H9 (cell line): ENCODE measurements around the gene JMJD8. TPM values are rescaled to one million over a fixed set of nuclear protein-coding genes. Genes with fewer than 3 reads are reported as not detected.

Experiments used
- DNase-seq: peaks from one replicate; pipeline ENCODE4 v3.0.0-alpha.2; 2017
- H2AFZ ChIP-seq: one replicate; pipeline ENCODE4 v1.6.1; 2013; ENCODE audit warnings: mild to moderate bottlenecking, low read length, control low read depth, moderate library complexity
- H2AK5ac ChIP-seq: 2 replicates; pipeline ENCODE4 v1.6.1; 2013; ENCODE audit warnings: low read length, control low read depth, mixed read lengths; ENCODE audit not compliant: insufficient read length
- H2BK120ac ChIP-seq: one replicate; pipeline ENCODE4 v1.6.1; 2013; ENCODE audit warnings: low read depth, mild to moderate bottlenecking, low read length, control low read depth, inconsistent platforms; ENCODE audit not compliant: poor library complexity, severe bottlenecking
- H2BK12ac ChIP-seq: 2 replicates; pipeline ENCODE4 v1.6.1; 2013; ENCODE audit warnings: low read length, control low read depth, mixed read lengths, low read depth; ENCODE audit not compliant: insufficient read length
- H2BK15ac ChIP-seq: 2 replicates; pipeline ENCODE4 v1.6.1; 2013; ENCODE audit warnings: low read depth, low read length, control low read depth
- H2BK20ac ChIP-seq: one replicate; pipeline ENCODE4 v1.6.1; 2013; ENCODE audit warnings: low read depth, mild to moderate bottlenecking, low read length, control low read depth, inconsistent platforms; ENCODE audit not compliant: poor library complexity, severe bottlenecking
- H2BK5ac ChIP-seq: 2 replicates; pipeline ENCODE4 v1.6.1; 2013; ENCODE audit warnings: low read length, control low read depth, mixed read lengths; ENCODE audit not compliant: insufficient read length
- H3K14ac ChIP-seq: 2 replicates; pipeline ENCODE4 v1.6.1; 2013; ENCODE audit warnings: low read length, control low read depth; ENCODE audit not compliant: insufficient read depth
- H3K18ac ChIP-seq: 2 replicates; pipeline ENCODE4 v1.6.1; 2013; ENCODE audit warnings: low read depth, mild to moderate bottlenecking, mixed read lengths, low read length, control low read depth; ENCODE audit not compliant: insufficient read length
- H3K23ac ChIP-seq: 2 replicates; pipeline ENCODE4 v1.6.1; 2013; ENCODE audit warnings: low read length, control low read depth, mixed read lengths, low read depth; ENCODE audit not compliant: insufficient read length
- H3K23me2 ChIP-seq: 2 replicates; pipeline ENCODE4 v1.6.1; 2013; ENCODE audit warnings: low read depth, mild to moderate bottlenecking, mixed read lengths, low read length, control low read depth; ENCODE audit not compliant: insufficient read length, poor library complexity, severe bottlenecking
- H3K27ac ChIP-seq: 2 replicates; pipeline ENCODE4 v1.5.1; 2013; ENCODE audit warnings: low read length, control low read depth, mixed read lengths, low read depth; ENCODE audit not compliant: insufficient read length
- H3K27me3 ChIP-seq: 2 replicates; pipeline ENCODE4 v1.6.1; 2013; ENCODE audit warnings: low read length, control low read depth, inconsistent platforms; ENCODE audit not compliant: insufficient read depth
- H3K4ac ChIP-seq: 2 replicates; pipeline ENCODE4 v1.6.1; 2013; ENCODE audit warnings: low read depth, mild to moderate bottlenecking, control low read depth, inconsistent platforms, low read length, moderate library complexity
- H3K4me1 ChIP-seq: 2 replicates; pipeline ENCODE4 v1.6.1; 2013; ENCODE audit warnings: low read length, control low read depth, inconsistent platforms; ENCODE audit not compliant: insufficient read depth
- H3K4me2 ChIP-seq: 2 replicates; pipeline ENCODE4 v1.6.1; 2013; ENCODE audit warnings: low read length, control low read depth, mixed read lengths; ENCODE audit not compliant: insufficient read length, insufficient read depth
- H3K56ac ChIP-seq: 2 replicates; pipeline ENCODE4 v1.6.1; 2013; ENCODE audit warnings: low read depth, mild to moderate bottlenecking, mixed read lengths, low read length, control low read depth; ENCODE audit not compliant: insufficient read length
- H3K79me1 ChIP-seq: 2 replicates; pipeline ENCODE4 v1.6.1; 2013; ENCODE audit warnings: low read depth, mild to moderate bottlenecking, moderate library complexity, low read length, control low read depth, inconsistent platforms; ENCODE audit not compliant: insufficient read depth, poor library complexity, severe bottlenecking
- H3K79me2 ChIP-seq: 2 replicates; pipeline ENCODE4 v1.6.1; 2013; ENCODE audit warnings: low read length, control low read depth, inconsistent platforms; ENCODE audit not compliant: insufficient read depth
- H3K9ac ChIP-seq: 2 replicates; pipeline ENCODE4 v1.6.1; 2013; ENCODE audit warnings: low read length, control low read depth, mixed read lengths; ENCODE audit not compliant: insufficient read length; ENCODE audit errors: extremely low read depth
- H3K9me3 ChIP-seq: one replicate; pipeline ENCODE4 v1.6.1; 2013; ENCODE audit warnings: low read depth, low read length, inconsistent platforms; ENCODE audit not compliant: control insufficient read depth
- H3T11ph ChIP-seq: one replicate; pipeline ENCODE4 v1.6.1; 2013; ENCODE audit warnings: mild to moderate bottlenecking, low read length, control low read depth, inconsistent platforms
- H4K20me1 ChIP-seq: one replicate; pipeline ENCODE4 v1.6.1; 2013; ENCODE audit not compliant: control insufficient read depth, insufficient read length, insufficient read depth
- H4K5ac ChIP-seq: 2 replicates; pipeline ENCODE4 v1.6.1; 2013; ENCODE audit warnings: low read depth, mild to moderate bottlenecking, mixed read lengths, low read length, control low read depth; ENCODE audit not compliant: insufficient read length
- H4K8ac ChIP-seq: replicated peaks from 2 replicates; pipeline ENCODE4 v1.6.1; 2013; ENCODE audit warnings: low read length, control low read depth, mixed read lengths, low read depth; ENCODE audit not compliant: insufficient read length
- H4K91ac ChIP-seq: 2 replicates; pipeline ENCODE4 v1.6.1; 2013; ENCODE audit warnings: low read depth, mild to moderate bottlenecking, moderate library complexity, mixed read lengths, low read length, control low read depth; ENCODE audit not compliant: insufficient read length
- H3K27ac Mint-ChIP-seq, 3 experiments: 2 replicates in 2 of 3; 3 replicates in 1 of 3; pipeline ENCODE4 v1.8.0; 2020 to 2021; ENCODE audit warnings: mixed read lengths in 3 of 3, mild to moderate bottlenecking in 1 of 3, moderate library complexity in 1 of 3
- H3K27me3 Mint-ChIP-seq: 2 replicates; pipeline ENCODE4 v1.8.0; 2021; ENCODE audit warnings: low read depth, mild to moderate bottlenecking, moderate library complexity, mixed read lengths
- H3K36me3 Mint-ChIP-seq, 3 experiments: 2 replicates in 2 of 3; 3 replicates in 1 of 3; pipeline ENCODE4 v1.8.0; 2020 to 2021; ENCODE audit warnings: low read depth in 3 of 3, mixed read lengths in 3 of 3; ENCODE audit not compliant: insufficient read depth in 1 of 3
- H3K4me1 Mint-ChIP-seq, 2 experiments: 2 replicates each; pipeline ENCODE4 v1.8.0; 2020; ENCODE audit warnings: mixed read lengths in 2 of 2
- H3K4me3 Mint-ChIP-seq, 2 experiments: 2 replicates in 1 of 2; 3 replicates in 1 of 2; pipeline ENCODE4 v1.8.0; 2020 to 2021; ENCODE audit warnings: mild to moderate bottlenecking in 2 of 2, mixed read lengths in 2 of 2, moderate library complexity in 1 of 2
- H3K9me3 Mint-ChIP-seq, 2 experiments: 2 replicates in 1 of 2; 3 replicates in 1 of 2; pipeline ENCODE4 v1.8.0; 2020; ENCODE audit warnings: mild to moderate bottlenecking in 2 of 2, mixed read lengths in 2 of 2, moderate library complexity in 1 of 2
- WGBS: extraction: QIAGEN DNeasy Blood & Tissue Kit; methylation state at CpG from one replicate; pipeline ENCODE4 v1.1.7; 2013; ENCODE audit warnings: missing lambda C conversion rate, low lambda C conversion rate, mixed read lengths; ENCODE audit not compliant: insufficient read length; ENCODE audit errors: extremely low coverage; 5-methylcytosine and 5-hydroxymethylcytosine counted together
- total RNA-seq: library from RNA; stranded (reverse); gene quantifications from 2 replicates; pipeline ENCODE4 v1.2.1, GENCODE V29; 2021
- TF ChIP-seq, protein P1 (sequence below): fragments of 200-600 bp; sonication (generic); conservative IDR thresholded peaks from 3 replicates; pipeline ENCODE4 v1.8.0; 2021; ENCODE audit warnings: antibody characterized with exemption, mild to moderate bottlenecking

JMJD8 gene
- total RNA-seq, 1 experiment from 2014 or later, result 52.7 TPM

DNA sequence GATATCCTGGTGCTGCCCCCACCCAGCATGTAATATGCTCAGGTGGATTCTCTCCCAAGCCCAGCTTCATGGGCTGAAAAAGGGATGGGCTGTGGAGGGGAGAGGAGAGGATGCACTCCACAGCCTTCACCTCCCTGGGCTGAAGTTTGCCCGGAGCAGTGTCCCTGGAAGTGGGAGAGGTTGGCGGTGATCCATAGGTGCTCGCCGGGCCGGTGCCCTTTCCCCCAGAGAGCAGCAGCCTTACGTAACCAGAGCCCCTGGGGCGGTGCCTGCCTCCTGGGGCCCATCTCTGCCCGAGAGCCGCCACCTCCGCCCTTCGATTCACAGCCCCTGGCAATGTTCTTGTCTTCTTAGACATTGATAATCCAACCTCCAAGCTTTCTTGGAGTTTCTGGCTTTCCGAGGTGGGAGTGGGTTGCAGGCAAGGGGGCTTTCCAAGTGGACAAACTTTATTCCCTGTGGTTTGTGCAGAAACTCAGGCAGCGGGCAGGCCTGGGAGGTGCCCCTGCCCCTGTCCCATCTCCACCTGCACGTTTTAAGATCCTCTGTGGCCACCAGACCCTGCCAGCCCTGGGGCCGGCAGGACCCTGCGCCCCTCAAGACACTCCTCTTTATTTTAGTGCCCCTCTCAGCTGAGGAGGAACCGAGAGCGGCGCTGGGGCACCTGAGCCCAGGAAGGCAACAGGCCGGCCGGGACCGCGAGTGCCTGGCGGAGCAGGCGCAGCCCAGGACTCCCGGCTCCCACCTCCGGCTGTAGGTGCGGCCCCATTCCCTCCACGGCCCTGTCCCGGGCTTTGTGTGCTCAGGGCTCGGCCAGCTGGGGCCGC is 38.1 kb downstream of the JMJD8 start:
- Histone ChIP-seq H3K23me2 (peaks cover 14% of the 10 kb centered on the region), H2AK5ac (no peak overlapping the region), H2BK12ac (no peak overlapping the region), H3K27me3 (no peaks in the 10 kb centered on the region), H3K4ac (no peak overlapping the region), H3K4me1 (no peaks in the 10 kb centered on the region; the same call in 1 of the 2 replicates), H3K18ac (no peak overlapping the region), H4K20me1 (no peaks in the 10 kb centered on the region), H2BK5ac (no peak overlapping the region), H2BK120ac (no peak overlapping the region), H3K14ac (no peak overlapping the region), H3K9me3 (no peaks in the 10 kb centered on the region), H3K27ac (no peak overlapping the region), H2AFZ (no peak overlapping the region), H3T11ph (no peak overlapping the region), H3K56ac (no peak overlapping the region), H3K4me2 (no peak overlapping the region), H4K8ac (no peak overlapping the region), H3K79me1 (no peaks in the 10 kb centered on the region), H3K9ac (no peak overlapping the region), H2BK15ac (no peak overlapping the region), H4K91ac (no peak overlapping the region), H3K23ac (no peak overlapping the region), H3K79me2 (no peaks in the 10 kb centered on the region), H2BK20ac (no peak overlapping the region), H4K5ac (no peak overlapping the region)
- H3K36me3 Mint-ChIP-seq, result peaks cover 2 to 15% (median 4%) of the 10 kb centered on the region in 3 experiments; a peak in 4 of 7 replicates
- H3K27ac Mint-ChIP-seq, result no peak overlapping the region
- H3K27me3 Mint-ChIP-seq, result no peaks in the 10 kb centered on the region; the same call in 1 of the 2 replicates
- no peaks in the 10 kb centered on the region for H3K9me3 Mint-ChIP-seq
- WGBS, result no CpG with 5 or more reads among the region's 32 CpGs
- DNase-seq, result no peak
- TF ChIP-seq, protein P1, sequence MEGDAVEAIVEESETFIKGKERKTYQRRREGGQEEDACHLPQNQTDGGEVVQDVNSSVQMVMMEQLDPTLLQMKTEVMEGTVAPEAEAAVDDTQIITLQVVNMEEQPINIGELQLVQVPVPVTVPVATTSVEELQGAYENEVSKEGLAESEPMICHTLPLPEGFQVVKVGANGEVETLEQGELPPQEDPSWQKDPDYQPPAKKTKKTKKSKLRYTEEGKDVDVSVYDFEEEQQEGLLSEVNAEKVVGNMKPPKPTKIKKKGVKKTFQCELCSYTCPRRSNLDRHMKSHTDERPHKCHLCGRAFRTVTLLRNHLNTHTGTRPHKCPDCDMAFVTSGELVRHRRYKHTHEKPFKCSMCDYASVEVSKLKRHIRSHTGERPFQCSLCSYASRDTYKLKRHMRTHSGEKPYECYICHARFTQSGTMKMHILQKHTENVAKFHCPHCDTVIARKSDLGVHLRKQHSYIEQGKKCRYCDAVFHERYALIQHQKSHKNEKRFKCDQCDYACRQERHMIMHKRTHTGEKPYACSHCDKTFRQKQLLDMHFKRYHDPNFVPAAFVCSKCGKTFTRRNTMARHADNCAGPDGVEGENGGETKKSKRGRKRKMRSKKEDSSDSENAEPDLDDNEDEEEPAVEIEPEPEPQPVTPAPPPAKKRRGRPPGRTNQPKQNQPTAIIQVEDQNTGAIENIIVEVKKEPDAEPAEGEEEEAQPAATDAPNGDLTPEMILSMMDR, result no peak
- H3K4me3 Mint-ChIP-seq, result no peak overlapping the region
- peaks cover 2 to 15% of the 10 kb centered on the region in 2 experiments for H3K4me1 Mint-ChIP-seq
